ENCODE measurements around the gene PCSK9.
"Not testable (repeated sequence)": the region's sequence is repeated elsewhere in the genome, so short reads cannot be mapped to it uniquely, and the experiment has no call there.

PCSK9 gene

DNA sequence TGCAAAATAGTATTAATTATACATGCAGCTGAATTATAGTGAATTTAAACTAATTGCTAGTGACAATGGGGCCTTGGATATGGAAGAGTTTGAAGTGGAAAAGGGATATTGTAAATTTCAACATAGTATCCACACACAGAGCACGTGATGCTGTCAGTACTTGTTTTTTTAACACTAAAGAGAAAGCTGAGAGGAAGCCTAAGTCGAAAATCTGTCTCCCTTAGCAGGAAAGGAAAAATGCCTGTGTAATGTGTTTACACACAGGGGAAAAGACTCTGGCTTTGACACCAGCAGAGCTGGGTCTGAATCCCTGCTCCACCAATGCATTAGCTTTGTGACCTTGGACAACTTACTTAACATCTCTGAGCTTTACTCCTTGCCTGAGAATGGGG is 42.6 kb downstream of the PCSK9 start:
- DNase-seq = no peak

DNA sequence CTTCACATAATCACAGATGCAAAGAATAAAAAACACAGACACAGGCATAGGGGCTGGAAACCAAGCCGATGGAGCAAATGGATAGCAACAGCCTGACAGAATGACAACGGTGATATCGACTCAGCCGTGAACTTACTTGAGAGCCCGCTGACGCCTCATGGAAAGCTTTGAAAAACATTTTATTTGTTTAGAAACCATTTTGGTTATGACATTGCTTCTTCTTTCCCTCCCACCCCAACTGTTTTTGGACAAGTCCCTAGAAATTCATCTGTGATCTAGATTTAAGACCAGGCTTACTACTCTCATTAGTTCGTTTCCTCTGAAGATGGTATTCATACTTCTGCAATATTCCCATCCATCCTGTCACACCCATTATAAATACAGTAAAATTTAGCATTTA is 44.9 kb downstream of the PCSK9 start:
- DNase-seq = no peak

DNA sequence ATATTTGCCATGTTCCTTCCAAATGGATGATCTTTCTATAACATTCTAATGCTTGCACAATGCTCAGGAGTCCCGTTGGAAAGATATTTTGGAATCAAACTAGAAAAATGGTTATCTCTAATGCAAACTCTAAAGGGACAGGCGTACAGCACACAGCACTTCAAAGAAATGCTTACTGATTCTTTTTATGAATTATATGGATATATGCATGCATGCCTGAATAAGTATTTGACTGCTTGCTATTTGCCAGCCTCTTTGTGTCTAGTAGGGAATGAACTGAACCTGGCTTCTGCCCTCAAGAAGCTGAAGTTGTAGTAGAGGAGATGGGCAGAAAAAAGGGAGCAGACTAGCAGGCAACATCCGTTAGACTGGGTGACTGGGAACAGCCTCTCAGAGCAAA is 48.1 kb downstream of the PCSK9 start:
- no peak for DNase-seq

DNA sequence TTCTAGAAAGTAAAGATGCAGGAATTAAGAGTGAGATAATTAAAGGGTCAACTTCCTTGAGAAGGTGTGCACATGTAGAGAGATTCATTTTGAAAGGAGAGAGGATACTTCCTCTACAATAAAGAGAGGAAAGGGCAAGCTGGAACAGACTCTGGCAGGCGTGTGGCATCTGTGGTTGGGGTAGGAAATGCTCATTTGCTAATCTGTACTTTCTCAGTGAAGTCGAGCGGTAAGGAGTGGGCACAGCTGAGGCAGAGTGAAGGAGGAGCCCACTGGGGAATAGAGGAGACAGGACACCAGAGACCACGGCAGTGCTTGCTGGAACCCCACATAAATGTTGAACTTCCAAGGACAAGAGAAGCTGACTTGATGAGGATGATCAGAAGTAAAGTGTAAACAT is 49.1 kb downstream of the PCSK9 start:
- no peak for DNase-seq

DNA sequence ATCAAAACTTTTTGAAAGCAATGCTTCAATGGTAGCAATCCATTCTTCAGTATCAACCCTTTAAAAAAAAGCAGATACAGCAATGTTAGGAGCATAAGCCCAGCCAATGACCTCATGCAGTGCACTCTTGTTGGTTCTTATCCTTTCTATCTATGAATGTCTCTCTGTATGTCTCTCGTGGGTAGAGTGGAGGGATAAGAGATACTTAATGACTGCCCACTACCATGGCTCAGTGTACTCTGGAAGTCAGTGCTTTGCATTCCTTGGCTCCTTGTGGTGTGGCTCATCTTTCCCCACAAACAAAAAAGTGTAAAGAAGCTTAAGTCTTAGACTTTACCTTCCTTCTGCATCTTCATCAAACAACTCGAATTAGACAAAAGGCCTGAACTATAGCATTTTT is 50.3 kb downstream of the PCSK9 start:
- no peak for DNase-seq

DNA sequence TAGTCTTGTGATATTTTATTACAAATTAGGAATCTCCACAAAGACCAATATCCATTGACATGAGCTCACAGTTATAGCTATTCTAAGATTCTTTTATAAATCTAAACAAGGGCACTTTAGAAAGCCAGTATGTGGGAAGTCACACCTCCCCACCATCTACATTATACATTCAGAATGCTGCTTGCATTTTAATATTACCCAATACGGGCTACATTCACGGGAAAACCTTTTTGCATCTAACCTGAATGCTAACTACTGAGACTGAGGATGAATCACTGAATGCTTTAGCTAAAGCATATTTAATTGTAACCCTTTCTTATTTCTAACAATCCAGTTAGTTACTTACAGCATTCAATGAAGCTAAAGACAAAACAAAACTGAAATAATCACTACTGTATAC is 53.1 kb downstream of the PCSK9 start:
- DNase-seq = no peak

DNA sequence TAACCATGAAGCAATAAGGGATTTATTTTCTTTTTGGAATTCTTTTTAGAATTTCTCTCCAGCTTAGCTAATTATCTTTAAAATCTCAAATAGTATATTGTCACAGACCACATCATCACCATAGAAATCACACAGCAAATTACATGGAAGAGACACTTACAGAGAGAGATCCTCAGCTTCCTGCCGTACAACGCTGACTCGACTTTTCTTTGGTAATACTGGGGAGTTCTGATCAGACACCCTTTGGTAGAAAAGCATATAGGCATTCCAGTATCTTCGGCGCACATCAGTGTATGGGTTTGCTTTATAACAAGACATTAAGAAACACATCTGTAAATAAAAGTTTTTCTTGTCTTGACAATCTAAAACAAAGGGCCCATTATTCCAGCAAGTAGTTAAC is 55.7 kb downstream of the PCSK9 start:
- DNase-seq = no peak

DNA sequence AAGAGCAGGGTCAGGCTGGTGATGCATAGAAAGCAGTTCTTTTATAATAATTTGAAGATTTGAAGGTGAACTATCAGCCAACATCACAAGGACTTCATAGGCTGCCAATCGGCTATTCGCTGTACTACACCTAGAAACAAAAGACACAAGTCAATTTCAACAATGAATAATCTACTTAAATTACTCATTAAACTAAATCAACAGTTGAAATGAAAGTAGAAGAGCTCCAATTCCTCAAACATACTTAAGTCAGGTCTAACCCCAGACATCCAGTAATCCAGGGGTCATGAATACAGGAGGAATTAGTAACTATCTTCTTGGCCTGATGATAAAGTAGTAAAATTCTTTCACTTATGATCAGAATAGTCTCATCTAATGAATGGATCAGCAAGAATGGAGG is 64.5 kb downstream of the PCSK9 start:
- no peak for DNase-seq

DNA sequence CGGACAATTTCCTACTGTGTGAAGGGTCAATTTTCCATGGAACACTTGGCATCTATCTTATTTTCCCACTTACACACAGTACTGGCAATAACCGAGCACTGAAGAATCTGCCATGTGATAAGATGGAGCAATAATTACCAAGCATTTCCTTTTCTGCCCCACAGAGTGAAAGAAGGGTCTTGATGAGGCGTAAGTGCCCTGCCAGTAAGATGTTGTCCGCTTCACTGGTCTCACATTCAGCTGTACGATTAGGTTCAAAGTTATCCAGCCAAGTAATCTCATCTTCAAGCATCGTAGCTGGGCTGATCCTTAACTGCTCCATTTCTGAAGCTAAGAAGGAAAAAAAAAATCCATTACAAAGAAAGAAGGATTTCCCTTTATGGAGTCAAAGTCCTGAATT is 67.8 kb downstream of the PCSK9 start:
- DNase-seq = no peak

DNA sequence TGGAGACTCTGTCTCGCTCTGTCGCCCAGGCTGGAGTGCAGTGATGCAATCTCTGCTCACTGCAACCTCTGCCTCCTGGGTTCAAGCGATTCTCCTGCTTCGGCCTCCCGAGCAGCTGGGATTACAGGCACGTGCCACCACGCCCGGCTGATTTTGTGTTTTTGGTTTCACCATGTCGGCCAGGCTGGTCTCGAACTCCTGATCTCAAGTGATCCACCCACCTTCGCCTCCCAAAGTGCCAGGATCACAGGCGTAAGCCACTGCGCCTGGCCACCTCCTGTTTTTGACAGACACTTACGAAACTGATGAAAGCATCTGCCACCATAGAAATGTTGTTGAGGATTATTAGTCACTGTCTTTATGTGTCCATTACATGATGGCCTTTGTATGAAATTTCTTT is 69.7 kb downstream of the PCSK9 start:
- DNase-seq = not testable (repeated sequence)

Measured in inflammatory macrophage treated with lipopolysaccharide for 4 hours (primary cell).